ENCODE results near the gene TARS1.

Gene TARS1

GRCh38 chr5:33465120-33465519 is 24.4 kb downstream of the TARS1 start:
- peaks cover 39% of the 10 kb centered on the region for H4K20me1 ChIP-seq
- H3K27me3 ChIP-seq = no peaks in the 10 kb centered on the region
- peaks cover 99% of the 10 kb centered on the region for H3K36me3 ChIP-seq
- TF ChIP-seq Cebpa-rat (IDR thresholded peaks at IDR 0.05) = no peak
- H3K9me3 ChIP-seq = no peaks in the 10 kb centered on the region
- H3K4me1 ChIP-seq = no peaks in the 10 kb centered on the region
- no peak overlapping the region for H3K9ac ChIP-seq
- H3K27ac ChIP-seq = no peak overlapping the region
- no peak overlapping the region for H3K4me3 ChIP-seq
- H3K4me2 ChIP-seq = no peak overlapping the region

- no peak overlapping the region for H3K9ac ChIP-seq
- H4K20me1 ChIP-seq = peaks cover 40% of the 10 kb centered on the region
- no peak overlapping the region for H3K4me3 ChIP-seq
- H3K36me3 ChIP-seq = peaks cover 98% of the 10 kb centered on the region
- H3K4me2 ChIP-seq = no peak overlapping the region
- no peak for TF ChIP-seq Cebpa-rat (IDR thresholded peaks at IDR 0.05)
- peaks cover 4% of the 10 kb centered on the region; the same call in 1 of the 2 replicates for H3K9me3 ChIP-seq
- no peaks in the 10 kb centered on the region for H3K4me1 ChIP-seq
- H3K27ac ChIP-seq = no peak overlapping the region
- no peaks in the 10 kb centered on the region for H3K27me3 ChIP-seq
These were observed 28.1 kb downstream of the TARS1 start for GRCh38 chr5:33468775-33469435.

- Histone ChIP-seq H3K27ac (no peak overlapping the region), H3K4me3 (no peak overlapping the region), H3K9ac (no peak overlapping the region), H3K4me2 (no peak overlapping the region), H4K20me1 (peaks cover 33% of the 10 kb centered on the region), H3K9me3 (peaks cover 20% of the 10 kb centered on the region), H3K36me3 (peaks cover 98% of the 10 kb centered on the region), H3K27me3 (no peaks in the 10 kb centered on the region), H3K4me1 (peaks cover 3% of the 10 kb centered on the region; the same call in 1 of the 2 replicates)
- TF ChIP-seq Cebpa-rat (IDR thresholded peaks at IDR 0.05) = no peak
These were observed 29.8 kb downstream of the TARS1 start for GRCh38 chr5:33470544-33470943.

- Histone ChIP-seq H3K27me3 (no peaks in the 10 kb centered on the region), H3K27ac (no peak overlapping the region), H4K20me1 (peaks cover 27% of the 10 kb centered on the region), H3K36me3 (peaks cover 99% of the 10 kb centered on the region), H3K9me3 (peaks cover 20% of the 10 kb centered on the region), H3K9ac (no peak overlapping the region), H3K4me3 (no peak overlapping the region), H3K4me2 (no peak overlapping the region), H3K4me1 (peaks cover 5% of the 10 kb centered on the region; the same call in 1 of the 2 replicates)
- no peak for TF ChIP-seq Cebpa-rat (IDR thresholded peaks at IDR 0.05)
These were observed 32.1 kb downstream of the TARS1 start for GRCh38 chr5:33472805-33473409.

GRCh38 chr5:33474004-33474403 is 33.2 kb downstream of the TARS1 start:
- Histone ChIP-seq H3K4me2 (no peak overlapping the region), H3K4me1 (peaks cover 5% of the 10 kb centered on the region; the same call in 1 of the 2 replicates), H3K27ac (no peak overlapping the region), H3K36me3 (peaks cover 90% of the 10 kb centered on the region), H3K9ac (no peak overlapping the region), H3K27me3 (no peaks in the 10 kb centered on the region), H3K9me3 (peaks cover 20% of the 10 kb centered on the region), H4K20me1 (peaks cover 21% of the 10 kb centered on the region), H3K4me3 (no peak overlapping the region)
- no peak for TF ChIP-seq Cebpa-rat (IDR thresholded peaks at IDR 0.05)

- peaks cover 20% of the 10 kb centered on the region for H3K9me3 ChIP-seq
- no peak overlapping the region for H3K27ac ChIP-seq
- H3K9ac ChIP-seq = no peak overlapping the region
- TF ChIP-seq Cebpa-rat (IDR thresholded peaks at IDR 0.05) = no peak
- no peak overlapping the region for H3K4me2 ChIP-seq
- no peaks in the 10 kb centered on the region for H3K27me3 ChIP-seq
- H3K4me3 ChIP-seq = no peak overlapping the region
- peaks cover 90% of the 10 kb centered on the region for H3K36me3 ChIP-seq
- peaks cover 5% of the 10 kb centered on the region; the same call in 1 of the 2 replicates for H3K4me1 ChIP-seq
- peaks cover 11% of the 10 kb centered on the region; the same call in 1 of the 2 replicates for H4K20me1 ChIP-seq
These were observed 34.2 kb downstream of the TARS1 start for GRCh38 chr5:33474931-33475499.

GRCh38 chr5:33475706-33476105 is 34.9 kb downstream of the TARS1 start:
- H3K36me3 ChIP-seq = peaks cover 85% of the 10 kb centered on the region
- peaks cover 5% of the 10 kb centered on the region; the same call in 1 of the 2 replicates for H4K20me1 ChIP-seq
- no peak overlapping the region for H3K27ac ChIP-seq
- H3K9me3 ChIP-seq = peaks cover 20% of the 10 kb centered on the region
- H3K27me3 ChIP-seq = no peaks in the 10 kb centered on the region
- no peak overlapping the region for H3K4me3 ChIP-seq
- H3K9ac ChIP-seq = no peak overlapping the region
- H3K4me2 ChIP-seq = no peak overlapping the region
- no peak for TF ChIP-seq Cebpa-rat (IDR thresholded peaks at IDR 0.05)
- H3K4me1 ChIP-seq = peaks cover 5% of the 10 kb centered on the region; the same call in 1 of the 2 replicates

GRCh38 chr5:33476992-33477391 is 36.2 kb downstream of the TARS1 start:
- Histone ChIP-seq H3K36me3 (peaks cover 73% of the 10 kb centered on the region), H3K4me3 (no peak overlapping the region), H3K4me1 (peaks cover 5% of the 10 kb centered on the region; the same call in 1 of the 2 replicates), H3K9me3 (peaks cover 20% of the 10 kb centered on the region), H4K20me1 (no peaks in the 10 kb centered on the region), H3K27ac (no peak overlapping the region), H3K4me2 (no peak overlapping the region), H3K27me3 (no peaks in the 10 kb centered on the region), H3K9ac (no peak overlapping the region)
- TF ChIP-seq Cebpa-rat (IDR thresholded peaks at IDR 0.05) = no peak

GRCh38 chr5:33477816-33478215 is 37.1 kb downstream of the TARS1 start:
- no peak overlapping the region for H3K27ac ChIP-seq
- H3K9me3 ChIP-seq = peaks cover 20% of the 10 kb centered on the region
- TF ChIP-seq Cebpa-rat (IDR thresholded peaks at IDR 0.05) = no peak
- H3K27me3 ChIP-seq = no peaks in the 10 kb centered on the region
- H3K4me3 ChIP-seq = no peak overlapping the region
- peaks cover 5% of the 10 kb centered on the region; the same call in 1 of the 2 replicates for H3K4me1 ChIP-seq
- H4K20me1 ChIP-seq = no peaks in the 10 kb centered on the region
- no peak overlapping the region for H3K9ac ChIP-seq
- no peak overlapping the region for H3K4me2 ChIP-seq
- H3K36me3 ChIP-seq = peaks cover 65% of the 10 kb centered on the region

GRCh38 chr5:33479311-33479710 is 38.5 kb downstream of the TARS1 start:
- H3K27ac ChIP-seq = no peak overlapping the region
- no peaks in the 10 kb centered on the region for H3K27me3 ChIP-seq
- TF ChIP-seq Cebpa-rat (IDR thresholded peaks at IDR 0.05) = no peak
- H3K4me2 ChIP-seq = no peak overlapping the region
- H4K20me1 ChIP-seq = no peaks in the 10 kb centered on the region
- H3K9ac ChIP-seq = no peak overlapping the region
- H3K4me1 ChIP-seq = peaks cover 5% of the 10 kb centered on the region; the same call in 1 of the 2 replicates
- H3K4me3 ChIP-seq = no peak overlapping the region
- H3K9me3 ChIP-seq = peaks cover 11% of the 10 kb centered on the region
- peaks cover 50% of the 10 kb centered on the region for H3K36me3 ChIP-seq

Measured in BLaER1 (cell line).